Erythroblast (primary cell): ENCODE results near the gene AMIGO1.

Source experiments
- GATA1 ChIP-seq: IDR thresholded peaks from 2 replicates; pipeline ENCODE4 v1.6.1; 2011; ENCODE audit warnings: low read depth, mild to moderate bottlenecking, control low read depth, low read length, moderate library complexity
- POLR2A ChIP-seq: IDR thresholded peaks from 2 replicates; pipeline ENCODE4 v1.6.1; 2011; ENCODE audit warnings: mild to moderate bottlenecking, low read length

GRCh38 chr1:109477821-109478220 is 31.7 kb downstream of the AMIGO1 start:
- TF ChIP-seq POLR2A, result no peak
- no peak for TF ChIP-seq GATA1
